Right atrium auricular region (tissue), 2 donors: ENCODE measurements around the gene HPCAL1. TPM values are rescaled to one million over a fixed set of nuclear protein-coding genes. Genes with fewer than 3 reads are reported as not detected.

Experiments
- DNase-seq: peaks from one replicate; pipeline ENCODE4 v3.0.0-alpha.2; 2019; ENCODE audit warnings: low spot score
- H3K27ac ChIP-seq, 2 donors: fragments of 200-600 bp; sonication (generic); 1 replicate in 1 of 2; 2 replicates in 1 of 2; pipeline ENCODE4 v1.5.1; 2016 to 2019
- H3K27me3 ChIP-seq, 2 donors: fragments of 200-600 bp; sonication (generic); one replicate each; pipeline versions ENCODE4 v1.5.1 to v1.6.0; 2017 to 2019
- H3K36me3 ChIP-seq: fragments of 200-600 bp; sonication (generic); one replicate; pipeline ENCODE4 v1.5.1; 2016
- H3K4me1 ChIP-seq, 2 donors: fragments of 200-600 bp; sonication (generic); one replicate each; pipeline versions ENCODE4 v1.5.1 to v1.6.0; 2017 to 2019
- H3K4me3 ChIP-seq, 2 donors: fragments of 200-600 bp; sonication (generic); 1 replicate in 1 of 2; 2 replicates in 1 of 2; pipeline ENCODE4 v1.5.1; 2017 to 2019; ENCODE audit warnings: mild to moderate bottlenecking in 1 of 2, moderate library complexity in 1 of 2
- H3K9me3 ChIP-seq, 2 donors: fragments of 200-600 bp; sonication (generic); one replicate each; pipeline ENCODE4 v1.5.1; 2019
- total RNA-seq, 2 donors: library from RNA; depleted of rRNA; stranded (reverse); fragments of >200 nt; gene quantifications; one replicate each; pipeline ENCODE4 v1.1.0, GENCODE V29; 2016
- TF ChIP-seq, protein P1 (sequence below), 2 donors: fragments of 200-600 bp; sonication (generic); IDR thresholded peaks; one replicate each; pipeline ENCODE4 v1.5.1; 2019; ENCODE audit warnings: antibody characterized with exemption in 2 of 2

Gene HPCAL1
- total RNA-seq, 2 donors from 2014 or later, result 28.7 to 35.5 TPM

DNA sequence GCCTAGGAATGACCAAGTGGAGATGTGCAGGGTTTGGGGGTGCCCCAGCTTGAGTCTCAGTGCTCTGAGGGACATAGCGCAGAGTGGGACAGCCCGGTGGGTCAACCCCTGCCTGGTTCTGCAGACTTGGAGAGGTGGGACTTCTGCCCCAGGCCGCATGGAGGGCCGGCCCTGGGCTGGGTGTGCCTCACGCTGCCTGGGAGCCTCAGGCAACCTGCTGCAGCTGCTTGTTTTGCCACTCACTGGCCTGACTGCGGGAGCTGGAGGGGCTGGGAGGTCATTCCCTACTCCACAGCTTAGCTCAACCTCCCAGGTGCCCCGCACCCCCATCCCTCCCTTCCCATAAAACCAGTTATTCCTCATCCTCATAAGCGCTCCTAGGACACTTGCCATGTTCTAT, 112.3 kb downstream of the HPCAL1 start:
- H3K9me3 ChIP-seq, result no peaks in the 10 kb centered on the region
- TF ChIP-seq, protein P1, sequence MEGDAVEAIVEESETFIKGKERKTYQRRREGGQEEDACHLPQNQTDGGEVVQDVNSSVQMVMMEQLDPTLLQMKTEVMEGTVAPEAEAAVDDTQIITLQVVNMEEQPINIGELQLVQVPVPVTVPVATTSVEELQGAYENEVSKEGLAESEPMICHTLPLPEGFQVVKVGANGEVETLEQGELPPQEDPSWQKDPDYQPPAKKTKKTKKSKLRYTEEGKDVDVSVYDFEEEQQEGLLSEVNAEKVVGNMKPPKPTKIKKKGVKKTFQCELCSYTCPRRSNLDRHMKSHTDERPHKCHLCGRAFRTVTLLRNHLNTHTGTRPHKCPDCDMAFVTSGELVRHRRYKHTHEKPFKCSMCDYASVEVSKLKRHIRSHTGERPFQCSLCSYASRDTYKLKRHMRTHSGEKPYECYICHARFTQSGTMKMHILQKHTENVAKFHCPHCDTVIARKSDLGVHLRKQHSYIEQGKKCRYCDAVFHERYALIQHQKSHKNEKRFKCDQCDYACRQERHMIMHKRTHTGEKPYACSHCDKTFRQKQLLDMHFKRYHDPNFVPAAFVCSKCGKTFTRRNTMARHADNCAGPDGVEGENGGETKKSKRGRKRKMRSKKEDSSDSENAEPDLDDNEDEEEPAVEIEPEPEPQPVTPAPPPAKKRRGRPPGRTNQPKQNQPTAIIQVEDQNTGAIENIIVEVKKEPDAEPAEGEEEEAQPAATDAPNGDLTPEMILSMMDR (IDR thresholded peaks at IDR 0.05), result no peak
- no peak for DNase-seq
- H3K27me3 ChIP-seq, result no peaks in the 10 kb centered on the region
- H3K4me1 ChIP-seq, result peaks cover 0 to 13% of the 10 kb centered on the region in 2 donors
- no peak overlapping the region for H3K27ac ChIP-seq
- no peaks in the 10 kb centered on the region for H3K36me3 ChIP-seq
- no peak overlapping the region for H3K4me3 ChIP-seq

DNA sequence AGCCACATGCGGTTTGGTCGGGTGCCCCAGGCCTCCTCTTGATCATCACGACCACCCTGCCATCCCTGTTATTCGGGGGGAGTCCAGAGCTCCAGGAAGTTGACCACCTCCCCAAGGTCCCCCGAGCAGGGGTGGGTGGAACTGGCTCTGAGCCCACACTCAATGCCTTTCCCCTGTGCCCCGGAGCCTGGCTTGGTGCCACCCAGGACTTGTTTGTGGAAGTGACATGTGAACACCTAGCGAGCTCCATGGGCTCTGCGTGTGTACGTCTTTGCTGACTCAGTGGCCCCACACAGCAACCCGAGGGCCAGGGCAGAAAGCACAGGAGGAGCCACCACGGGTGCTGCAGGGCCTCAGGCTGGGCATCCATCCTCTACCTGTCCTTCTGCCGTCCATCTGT, 112.9 kb downstream of the HPCAL1 start:
- DNase-seq, result no peak
- TF ChIP-seq, protein P1 (IDR thresholded peaks at IDR 0.05), result no peak
- H3K9me3 ChIP-seq, result no peaks in the 10 kb centered on the region
- no peaks in the 10 kb centered on the region for H3K36me3 ChIP-seq
- H3K27ac ChIP-seq, result no peak overlapping the region
- H3K4me3 ChIP-seq, result no peak overlapping the region
- no peaks in the 10 kb centered on the region for H3K27me3 ChIP-seq
- H3K4me1 ChIP-seq, result peaks cover 0 to 13% of the 10 kb centered on the region in 2 donors

DNA sequence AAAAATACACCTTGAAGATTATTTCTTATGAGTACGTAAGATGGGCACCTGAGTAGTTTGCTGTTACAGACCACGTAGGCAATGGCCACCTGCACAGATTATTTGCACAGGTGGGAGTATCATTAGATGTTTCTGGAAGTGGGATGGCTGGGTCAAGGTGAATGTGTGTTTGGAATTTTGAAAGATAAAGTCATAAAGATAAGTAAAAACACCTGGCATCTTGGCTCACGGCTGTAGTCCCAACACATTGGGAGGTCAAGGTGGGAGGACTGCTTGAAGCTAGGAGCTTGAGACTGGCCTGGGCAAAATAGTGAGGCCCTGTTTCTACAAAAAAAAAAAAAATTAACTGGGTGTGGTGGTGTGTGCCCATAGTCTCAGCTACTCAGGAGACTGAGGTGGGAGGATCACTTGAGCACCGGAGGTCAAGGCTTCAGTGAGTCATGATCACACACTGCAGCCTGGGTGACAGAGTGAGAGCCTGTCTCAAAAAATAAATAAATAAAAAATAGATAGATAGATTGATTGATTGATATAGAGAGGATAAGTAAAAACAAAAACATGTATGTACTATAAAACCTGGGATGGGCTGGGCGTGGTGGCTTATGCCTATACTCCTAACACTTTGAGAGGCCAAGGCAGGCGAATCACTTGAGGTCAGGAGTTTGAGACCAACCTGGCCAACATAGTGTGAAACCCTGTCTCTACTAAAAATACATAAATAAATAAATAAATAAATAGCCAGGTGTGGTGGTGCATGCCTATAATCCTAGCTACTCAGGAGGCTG, 115.0 kb downstream of the HPCAL1 start:
- no peak overlapping the region for H3K4me3 ChIP-seq
- no peaks in the 10 kb centered on the region for H3K27me3 ChIP-seq
- peaks cover 0 to 13% of the 10 kb centered on the region in 2 donors for H3K4me1 ChIP-seq
- H3K36me3 ChIP-seq, result no peaks in the 10 kb centered on the region
- H3K27ac ChIP-seq, result no peak overlapping the region
- no peaks in the 10 kb centered on the region for H3K9me3 ChIP-seq
- no peak for DNase-seq
- TF ChIP-seq, protein P1 (IDR thresholded peaks at IDR 0.05), result no peak

DNA sequence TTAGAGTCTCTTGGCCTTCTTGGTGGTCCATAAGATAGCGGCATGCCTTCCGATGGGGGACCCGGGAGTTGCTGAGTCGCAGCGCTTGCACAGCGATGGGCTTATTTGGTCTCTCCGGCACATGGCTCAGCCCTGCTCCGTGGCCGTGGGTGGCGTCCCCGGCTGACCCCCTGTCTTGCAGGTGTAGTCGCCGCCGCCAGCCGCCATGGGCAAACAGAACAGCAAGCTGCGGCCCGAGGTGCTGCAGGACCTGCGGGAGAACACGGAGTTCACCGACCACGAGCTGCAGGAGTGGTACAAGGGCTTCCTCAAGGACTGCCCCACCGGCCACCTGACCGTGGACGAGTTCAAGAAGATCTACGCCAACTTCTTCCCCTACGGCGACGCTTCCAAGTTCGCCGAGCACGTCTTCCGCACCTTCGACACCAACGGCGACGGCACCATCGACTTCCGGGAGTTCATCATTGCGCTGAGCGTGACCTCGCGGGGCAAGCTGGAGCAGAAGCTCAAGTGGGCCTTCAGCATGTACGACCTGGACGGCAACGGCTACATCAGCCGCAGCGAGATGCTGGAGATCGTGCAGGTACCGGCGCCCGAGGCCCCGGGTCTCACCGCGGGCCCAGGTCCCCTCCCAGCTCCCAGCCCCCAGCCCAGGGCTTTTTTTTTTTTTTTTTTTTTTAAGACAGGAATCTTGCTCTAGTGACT, 117.0 kb downstream of the HPCAL1 start:
- Histone ChIP-seq H3K27me3 (no peaks in the 10 kb centered on the region), H3K4me1 (peaks cover 0 to 1% of the 10 kb centered on the region in 2 donors), H3K36me3 (no peaks in the 10 kb centered on the region), H3K27ac (no peak overlapping the region), H3K4me3 (no peak overlapping the region), H3K9me3 (no peaks in the 10 kb centered on the region)
- TF ChIP-seq, protein P1 (IDR thresholded peaks at IDR 0.05), result no peak
- no peak for DNase-seq

DNA sequence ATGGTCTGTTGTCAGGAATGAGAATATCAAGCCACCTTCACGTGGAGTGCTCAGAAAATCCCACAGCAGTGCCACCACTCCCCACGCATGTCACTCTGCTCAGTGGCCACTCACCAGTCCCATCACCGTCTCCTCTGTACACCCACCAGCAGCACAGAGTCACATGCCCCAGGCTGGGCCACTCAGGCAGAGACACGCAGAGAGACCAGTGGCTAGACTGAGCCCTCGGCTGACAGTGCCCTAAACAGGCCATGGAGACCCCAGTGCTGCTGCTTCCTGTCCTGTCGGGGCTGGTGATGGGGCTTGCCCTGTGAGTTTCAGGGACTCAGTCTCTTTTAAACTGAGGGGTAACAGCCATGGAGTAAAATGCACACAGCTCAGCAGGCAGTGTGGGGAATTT, 119.5 kb downstream of the HPCAL1 start:
- Histone ChIP-seq H3K4me3 (no peak overlapping the region), H3K4me1 (no peaks in the 10 kb centered on the region), H3K27me3 (no peaks in the 10 kb centered on the region), H3K36me3 (peaks cover 10% of the 10 kb centered on the region), H3K9me3 (no peaks in the 10 kb centered on the region), H3K27ac (no peak overlapping the region)
- no peak for DNase-seq
- TF ChIP-seq, protein P1 (IDR thresholded peaks at IDR 0.05), result no peak
